Naive thymus-derived CD4-positive, alpha-beta T cell (primary cell): ENCODE data around the gene ZEB1. TPM values are rescaled to one million over a fixed set of nuclear protein-coding genes. Genes with fewer than 3 reads are reported as not detected.

Experiments used
- ATAC-seq: fragments of 150-1000 bp; cut with Tn5 transposase; 2 replicates; pipeline ENCODE4 v1.10.0; 2021; ENCODE audit warnings: mild to moderate bottlenecking, moderate library complexity
- CTCF ChIA-PET: fragments of 350-600 bp; sonication (Branson Sonifier 250); formaldehyde crosslinking; loops from one replicate; lab custom pipeline; 2021; ENCODE audit warnings: antibody characterized with exemption; lab: Charles Lee
- POLR2A ChIA-PET: fragments of 350-600 bp; sonication (Branson Sonifier 250); formaldehyde crosslinking; loops from one replicate; lab custom pipeline; 2021; ENCODE audit warnings: antibody characterized with exemption, inconsistent platforms; lab: Charles Lee
- DNase-seq, 9 donors: peaks; one replicate each; pipeline versions ENCODE4 v3.0.0 to v3.0.0-alpha.2; 2020 to 2022; ENCODE audit warnings: mixed read lengths in 1 of 9
- H3K27ac ChIP-seq: one replicate; pipeline ENCODE4 v1.7.0; 2013; ENCODE audit warnings: mild to moderate bottlenecking, low read depth, low read length, moderate library complexity
- H3K27me3 ChIP-seq, 2 donors: one replicate each; pipeline ENCODE4 v1.7.0; 2013; ENCODE audit warnings: low read length in 2 of 2, mild to moderate bottlenecking in 2 of 2, moderate library complexity in 2 of 2; ENCODE audit not compliant: control insufficient read depth in 2 of 2, insufficient read depth in 2 of 2
- H3K36me3 ChIP-seq, 3 experiments: 1 replicate in 2 of 3; 2 replicates in 1 of 3; pipeline ENCODE4 v1.7.0; 2013; ENCODE audit warnings: low read length in 3 of 3, mild to moderate bottlenecking in 3 of 3, moderate library complexity in 1 of 3; ENCODE audit not compliant: insufficient read depth in 3 of 3, control insufficient read depth in 2 of 3
- H3K4me1 ChIP-seq, 2 donors: one replicate each; pipeline ENCODE4 v1.7.0; 2013; ENCODE audit warnings: low read length in 2 of 2, mild to moderate bottlenecking in 2 of 2, moderate library complexity in 1 of 2; ENCODE audit not compliant: control insufficient read depth in 2 of 2, insufficient read depth in 2 of 2
- H3K4me3 ChIP-seq: 2 replicates; pipeline ENCODE4 v1.7.0; 2013; ENCODE audit warnings: mild to moderate bottlenecking, low read length
- H3K9me3 ChIP-seq, 3 experiments: 1 replicate in 2 of 3; 2 replicates in 1 of 3; pipeline ENCODE4 v1.7.0; 2013; ENCODE audit warnings: low read length in 3 of 3; ENCODE audit not compliant: control insufficient read depth in 2 of 3
- H3K27ac Mint-ChIP-seq, 9 donors: one replicate each; pipeline ENCODE4 v1.8.0; 2020 to 2022; ENCODE audit warnings: mixed read lengths in 9 of 9, mild to moderate bottlenecking in 8 of 9, moderate library complexity in 5 of 9, inconsistent platforms in 2 of 9
- H3K27me3 Mint-ChIP-seq, 5 donors: one replicate each; pipeline ENCODE4 v1.8.0; 2021 to 2022; ENCODE audit warnings: mixed read lengths in 5 of 5, mild to moderate bottlenecking in 1 of 5
- H3K36me3 Mint-ChIP-seq, 5 donors: one replicate each; pipeline ENCODE4 v1.8.0; 2020 to 2022; ENCODE audit warnings: mixed read lengths in 5 of 5, mild to moderate bottlenecking in 3 of 5, inconsistent platforms in 1 of 5
- H3K4me1 Mint-ChIP-seq, 7 donors: one replicate each; pipeline ENCODE4 v1.8.0; 2020 to 2022; ENCODE audit warnings: mixed read lengths in 7 of 7, mild to moderate bottlenecking in 3 of 7, inconsistent platforms in 1 of 7
- H3K4me3 Mint-ChIP-seq, 10 donors: one replicate each; pipeline ENCODE4 v1.8.0; 2020 to 2022; ENCODE audit warnings: mild to moderate bottlenecking in 10 of 10, mixed read lengths in 10 of 10, moderate library complexity in 6 of 10, inconsistent platforms in 2 of 10
- H3K9me3 Mint-ChIP-seq, 11 donors: one replicate each; pipeline ENCODE4 v1.8.0; 2020 to 2022; ENCODE audit warnings: mixed read lengths in 11 of 11, mild to moderate bottlenecking in 4 of 11, inconsistent platforms in 1 of 11, moderate library complexity in 1 of 11
- intact Hi-C, 2 donors: fragments of 100-400 bp; cut with micrococcal nuclease; formaldehyde crosslinking; loops; one replicate each; pipeline ENCODE4 v1.15.1; 2023
- polyA plus RNA-seq, 2 donors: library from polyadenylated mRNA; unstranded; fragments of 300-500 nt; fragmentation: Illumina TruSeq; gene quantifications; one replicate each; pipeline ENCODE4 v1.2.3, GENCODE V29; 2021
- total RNA-seq, 6 experiments: library from RNA in 5 of 6; stranded (reverse) in 5 of 6; gene quantifications; 1 replicate in 5 of 6; 2 replicates in 1 of 6; pipeline ENCODE4 v1.2.3 and lab custom pipeline; 2021 to 2026

The ZEB1 gene
- total and polyA plus RNA-seq, 7 experiments from 2014 or later: 37.4 to 126 (median 77.5) TPM

- intact Hi-C loops: no loop called here
- Mint-ChIP-seq H3K27ac (peak overlapping the region in 2 of 9 donors; percentile 5 to 16), H3K36me3 (peaks cover 7 to 37% (median 22%) of the 10 kb centered on the region in 5 donors), H3K27me3 (no peaks in the 10 kb centered on the region), H3K4me3 (no peak overlapping the region), H3K4me1 (peaks cover 22 to 66% (median 62%) of the 10 kb centered on the region in 7 donors), H3K9me3 (peaks cover 0 to 4% (median 0%) of the 10 kb centered on the region in 11 donors)
- H3K4me1 ChIP-seq: peaks cover 0 to 11% of the 10 kb centered on the region in 2 donors
- no peaks in the 10 kb centered on the region for H3K27me3 ChIP-seq
- ChIA-PET POLR2A (no interaction called here), CTCF (no interaction called here)
- H3K27ac ChIP-seq: no peak overlapping the region
- ATAC-seq (no peak), DNase-seq (no peak)
- H3K36me3 ChIP-seq: peaks cover 0 to 9% (median 0%) of the 10 kb centered on the region in 3 experiments
- H3K4me3 ChIP-seq: no peak overlapping the region
- no peaks in the 10 kb centered on the region for H3K9me3 ChIP-seq
Measured at GRCh38 chr10:31366703-31367102, 47.7 kb downstream of the ZEB1 start.

- no peaks in the 10 kb centered on the region for H3K9me3 ChIP-seq
- intact Hi-C loops: no loop called here
- H3K4me3 Mint-ChIP-seq: no peak overlapping the region
- H3K27me3 Mint-ChIP-seq: no peaks in the 10 kb centered on the region
- POLR2A ChIA-PET: no interaction called here
- H3K36me3 ChIP-seq: no peaks in the 10 kb centered on the region
- peaks cover 3 to 22% (median 13%) of the 10 kb centered on the region in 5 donors for H3K36me3 Mint-ChIP-seq
- no peaks in the 10 kb centered on the region for H3K27me3 ChIP-seq
- H3K4me3 ChIP-seq: no peak overlapping the region
- H3K9me3 Mint-ChIP-seq: peaks cover 0 to 4% (median 0%) of the 10 kb centered on the region in 11 donors
- no peak overlapping the region for H3K27ac Mint-ChIP-seq
- H3K27ac ChIP-seq: no peak overlapping the region
- ATAC-seq (no peak), DNase-seq (no peak)
- H3K4me1 ChIP-seq: peaks cover 0 to 21% of the 10 kb centered on the region in 2 donors
- CTCF ChIA-PET: no interaction called here
- peaks cover 21 to 79% (median 68%) of the 10 kb centered on the region in 7 donors for H3K4me1 Mint-ChIP-seq
Measured at GRCh38 chr10:31368724-31369123, 49.7 kb downstream of the ZEB1 start.

- DNase-seq (no peak), ATAC-seq (no peak)
- H3K27ac ChIP-seq: no peak overlapping the region
- H3K36me3 Mint-ChIP-seq: peaks cover 0 to 9% (median 3%) of the 10 kb centered on the region in 5 donors
- no peaks in the 10 kb centered on the region for H3K36me3 ChIP-seq
- no peak overlapping the region for H3K4me3 ChIP-seq
- intact Hi-C loops: loop anchor here in 1 of 2 donors (2.0 kb wide), 1 partner anchor 24 kb away; no protein-coding TSS in a partner anchor
- peak overlapping the region in 2 of 10 donors; percentile 22 to 25 for H3K4me3 Mint-ChIP-seq
- POLR2A ChIA-PET: no interaction called here
- H3K4me1 ChIP-seq: peaks cover 0 to 21% of the 10 kb centered on the region in 2 donors
- no peak overlapping the region for H3K27ac Mint-ChIP-seq
- no peaks in the 10 kb centered on the region for H3K27me3 Mint-ChIP-seq
- peaks cover 0 to 4% (median 0%) of the 10 kb centered on the region in 11 donors for H3K9me3 Mint-ChIP-seq
- no peaks in the 10 kb centered on the region for H3K27me3 ChIP-seq
- H3K4me1 Mint-ChIP-seq: peaks cover 20 to 73% (median 62%) of the 10 kb centered on the region in 7 donors
- no peaks in the 10 kb centered on the region for H3K9me3 ChIP-seq
- CTCF ChIA-PET: no interaction called here
Measured at GRCh38 chr10:31372439-31372838, 53.4 kb downstream of the ZEB1 start.

GRCh38 chr10:31374146-31374696 is 55.2 kb downstream of the ZEB1 start:
- H3K4me1 Mint-ChIP-seq: peaks cover 19 to 80% (median 64%) of the 10 kb centered on the region in 7 donors
- ATAC-seq (no peak), DNase-seq (no peak)
- H3K9me3 Mint-ChIP-seq: peaks cover 0 to 4% (median 0%) of the 10 kb centered on the region in 11 donors
- intact Hi-C loops: no loop called here
- no peak overlapping the region for H3K27ac Mint-ChIP-seq
- ChIA-PET POLR2A (interaction anchor here (0.6 kb wide), 1 partner anchor 113 kb away, joined by 7 read pairs; no protein-coding TSS in a partner anchor), CTCF (no interaction called here)
- H3K36me3 Mint-ChIP-seq: peaks cover 0 to 8% (median 2%) of the 10 kb centered on the region in 5 donors
- peak overlapping the region in 1 of 10 donors; percentile 22 for H3K4me3 Mint-ChIP-seq
- H3K27me3 Mint-ChIP-seq: no peaks in the 10 kb centered on the region
- Histone ChIP-seq H3K27ac (no peak overlapping the region), H3K27me3 (no peaks in the 10 kb centered on the region), H3K4me3 (no peak overlapping the region), H3K9me3 (no peaks in the 10 kb centered on the region), H3K4me1 (peaks cover 0 to 21% of the 10 kb centered on the region in 2 donors), H3K36me3 (no peaks in the 10 kb centered on the region)

- DNase-seq (no peak), ATAC-seq (no peak)
- H3K4me3 Mint-ChIP-seq: no peak overlapping the region
- Histone ChIP-seq H3K4me1 (no peaks in the 10 kb centered on the region), H3K36me3 (no peaks in the 10 kb centered on the region), H3K27me3 (no peaks in the 10 kb centered on the region), H3K27ac (no peak overlapping the region), H3K9me3 (no peaks in the 10 kb centered on the region), H3K4me3 (no peak overlapping the region)
- H3K4me1 Mint-ChIP-seq: peaks cover 5 to 55% (median 44%) of the 10 kb centered on the region in 7 donors
- no peaks in the 10 kb centered on the region for H3K9me3 Mint-ChIP-seq
- intact Hi-C loops: no loop called here
- no peak overlapping the region for H3K27ac Mint-ChIP-seq
- POLR2A ChIA-PET: interaction anchor here (0.5 to 0.6 kb wide), 2 partner anchors 54 to 614 kb away, joined by 3 read pairs; no protein-coding TSS in a partner anchor
- no peaks in the 10 kb centered on the region for H3K27me3 Mint-ChIP-seq
- CTCF ChIA-PET: no interaction called here
- peaks cover 0 to 7% (median 0%) of the 10 kb centered on the region in 5 donors for H3K36me3 Mint-ChIP-seq
Measured at GRCh38 chr10:31381171-31381570, 62.2 kb downstream of the ZEB1 start.

- no peaks in the 10 kb centered on the region for H3K4me1 ChIP-seq
- no peaks in the 10 kb centered on the region for H3K27me3 ChIP-seq
- H3K27ac ChIP-seq: no peak overlapping the region
- peak overlapping the region in 2 of 9 donors; percentile 2 to 14 for H3K27ac Mint-ChIP-seq
- H3K9me3 ChIP-seq: no peaks in the 10 kb centered on the region
- H3K9me3 Mint-ChIP-seq: no peaks in the 10 kb centered on the region
- ChIA-PET CTCF (no interaction called here), POLR2A (no interaction called here)
- peaks cover 5 to 57% (median 44%) of the 10 kb centered on the region in 7 donors for H3K4me1 Mint-ChIP-seq
- no peak overlapping the region for H3K4me3 Mint-ChIP-seq
- no peak overlapping the region for H3K4me3 ChIP-seq
- ATAC-seq (no peak), DNase-seq (no peak)
- intact Hi-C loops: loop anchor here in 1 of 2 donors (2.0 kb wide), 1 partner anchor 15 kb away; no protein-coding TSS in a partner anchor
- peaks cover 0 to under 1% (median 0%) of the 10 kb centered on the region in 3 experiments for H3K36me3 ChIP-seq
- peaks cover 0 to 9% (median 0%) of the 10 kb centered on the region in 5 donors for H3K36me3 Mint-ChIP-seq
- H3K27me3 Mint-ChIP-seq: no peaks in the 10 kb centered on the region
Measured at GRCh38 chr10:31381766-31382316, 62.8 kb downstream of the ZEB1 start.
